Esophagus (tissue), 2 donors: ENCODE data around the gene ARID1B. TPM values are rescaled to one million over a fixed set of nuclear protein-coding genes. Genes with fewer than 3 reads are reported as not detected.
A peak's percentile ranks its signal among the peaks of the same experiment; 100 is the strongest.

Experiments
- H3K27ac ChIP-seq, 2 donors: one replicate each; pipeline ENCODE4 v1.5.1; 2013; ENCODE audit warnings: low read depth in 2 of 2, mild to moderate bottlenecking in 2 of 2, inconsistent platforms in 1 of 2, low read length in 1 of 2, moderate library complexity in 1 of 2
- H3K27me3 ChIP-seq, 2 donors: one replicate each; pipeline ENCODE4 v1.6.1; 2013; ENCODE audit warnings: low read length in 2 of 2, control low read depth in 1 of 2, mild to moderate bottlenecking in 1 of 2; ENCODE audit not compliant: insufficient read depth in 2 of 2, control insufficient read depth in 1 of 2
- H3K36me3 ChIP-seq, 2 donors: one replicate each; pipeline ENCODE4 v1.6.1; 2013; ENCODE audit warnings: low read length in 1 of 2; ENCODE audit not compliant: control insufficient read depth in 2 of 2, insufficient read depth in 2 of 2
- H3K4me1 ChIP-seq, 2 donors: one replicate each; pipeline ENCODE4 v1.6.1; 2013; ENCODE audit warnings: low read length in 1 of 2; ENCODE audit not compliant: control insufficient read depth in 2 of 2, insufficient read depth in 2 of 2
- H3K4me3 ChIP-seq, 2 donors: one replicate each; pipeline ENCODE4 v1.5.1; 2013; ENCODE audit warnings: low read length in 2 of 2, mild to moderate bottlenecking in 2 of 2, low read depth in 1 of 2, moderate library complexity in 1 of 2
- H3K9me3 ChIP-seq, 2 donors: one replicate each; pipeline ENCODE4 v1.6.1; 2013; ENCODE audit warnings: mild to moderate bottlenecking in 2 of 2, low read depth in 1 of 2, low read length in 1 of 2, moderate library complexity in 1 of 2; ENCODE audit not compliant: control insufficient read depth in 2 of 2, insufficient read depth in 1 of 2
- WGBS, 2 donors: extraction: QIAGEN DNeasy Blood & Tissue Kit; methylation state at CpG; one replicate each; pipeline ENCODE4 v1.1.7; 2013; 5-methylcytosine and 5-hydroxymethylcytosine counted together
- polyA plus RNA-seq, 2 donors: library from polyadenylated mRNA; stranded (reverse); fragments of 200-250 nt; gene quantifications; one replicate each; pipeline ENCODE4 v1.2.3, GENCODE V29; 2013
- donor health status: healthy with polysubstance abuse.
- donor health status: Bipolar disorder and iron deficiency.

Gene ARID1B
- polyA plus RNA-seq, 2 donors = 15.9 to 16.1 TPM

GRCh38 chr6:156853733-156854132, 76.6 kb downstream of the ARID1B start:
- no peaks in the 10 kb centered on the region for H3K9me3 ChIP-seq
- no peaks in the 10 kb centered on the region for H3K4me1 ChIP-seq
- H3K36me3 ChIP-seq = no peaks in the 10 kb centered on the region
- no peaks in the 10 kb centered on the region for H3K27me3 ChIP-seq
- no peak overlapping the region for H3K4me3 ChIP-seq
- no peak overlapping the region for H3K27ac ChIP-seq
- WGBS, 2 donors = 90 to 92% methylated on average over 5 of the region's 5 CpGs

GRCh38 chr6:156854466-156855161, 77.4 kb downstream of the ARID1B start:
- no peak overlapping the region for H3K27ac ChIP-seq
- no peaks in the 10 kb centered on the region for H3K27me3 ChIP-seq
- no peaks in the 10 kb centered on the region for H3K9me3 ChIP-seq
- no peak overlapping the region for H3K4me3 ChIP-seq
- WGBS, 2 donors = 93 to 95% methylated on average over 10 of the region's 10 CpGs
- H3K4me1 ChIP-seq = peaks cover 0 to 4% of the 10 kb centered on the region in 2 donors
- H3K36me3 ChIP-seq = no peaks in the 10 kb centered on the region

- H3K9me3 ChIP-seq = no peaks in the 10 kb centered on the region
- H3K36me3 ChIP-seq = no peaks in the 10 kb centered on the region
- WGBS, 2 donors = 82 to 83% methylated on average over 2 of the region's 2 CpGs
- no peak overlapping the region for H3K27ac ChIP-seq
- no peaks in the 10 kb centered on the region for H3K27me3 ChIP-seq
- H3K4me3 ChIP-seq = no peak overlapping the region
- peaks cover 0 to 4% of the 10 kb centered on the region in 2 donors for H3K4me1 ChIP-seq
These were observed 80.4 kb downstream of the ARID1B start for GRCh38 chr6:156857573-156857972.

GRCh38 chr6:156859686-156860085, 82.5 kb downstream of the ARID1B start:
- H3K4me1 ChIP-seq = peaks cover 2 to 4% of the 10 kb centered on the region in 2 donors

GRCh38 chr6:156862711-156863110, 85.5 kb downstream of the ARID1B start:
- 87 to 88% methylated on average over 7 of the region's 7 CpGs for whole genome bisulfite sequencing, 2 donors

More at GRCh38 chr6:156859686-156860085, 82.5 kb downstream of the ARID1B start:
- Histone ChIP-seq H3K27me3 (no peaks in the 10 kb centered on the region), H3K36me3 (no peaks in the 10 kb centered on the region), H3K9me3 (no peaks in the 10 kb centered on the region), H3K27ac (no peak overlapping the region), H3K4me3 (no peak overlapping the region)
- WGBS, 2 donors = 91 to 96% methylated on average over 1 of the region's 1 CpG

GRCh38 chr6:156863504-156863903, 86.3 kb downstream of the ARID1B start:
- Histone ChIP-seq H3K4me1 (peaks cover 2 to 12% of the 10 kb centered on the region in 2 donors), H3K36me3 (no peaks in the 10 kb centered on the region), H3K27me3 (no peaks in the 10 kb centered on the region), H3K9me3 (no peaks in the 10 kb centered on the region), H3K4me3 (no peak overlapping the region), H3K27ac (no peak overlapping the region)

More at GRCh38 chr6:156862711-156863110, 85.5 kb downstream of the ARID1B start:
- Histone ChIP-seq H3K4me1 (peaks cover 2 to 12% of the 10 kb centered on the region in 2 donors), H3K4me3 (no peak overlapping the region), H3K9me3 (no peaks in the 10 kb centered on the region), H3K36me3 (no peaks in the 10 kb centered on the region), H3K27me3 (no peaks in the 10 kb centered on the region), H3K27ac (no peak overlapping the region)

GRCh38 chr6:156864557-156864956, 87.4 kb downstream of the ARID1B start:
- H3K4me1 ChIP-seq = peaks cover 2 to 8% of the 10 kb centered on the region in 2 donors
- no peak overlapping the region for H3K27ac ChIP-seq
- no peak overlapping the region for H3K4me3 ChIP-seq
- no peaks in the 10 kb centered on the region for H3K9me3 ChIP-seq
- 89% methylated on average over 6 of the region's 6 CpGs for WGBS, 2 donors
- H3K27me3 ChIP-seq = no peaks in the 10 kb centered on the region
- H3K36me3 ChIP-seq = no peaks in the 10 kb centered on the region

GRCh38 chr6:156865019-156865629, 87.9 kb downstream of the ARID1B start:
- no peaks in the 10 kb centered on the region for H3K9me3 ChIP-seq

GRCh38 chr6:156866220-156867015, 89.2 kb downstream of the ARID1B start:
- H3K9me3 ChIP-seq = no peaks in the 10 kb centered on the region
- H3K27ac ChIP-seq = peak overlapping the region in 1 of 2 donors; percentile 6
- H3K27me3 ChIP-seq = no peaks in the 10 kb centered on the region
- H3K36me3 ChIP-seq = no peaks in the 10 kb centered on the region
- H3K4me3 ChIP-seq = no peak overlapping the region
- peaks cover 8 to 11% of the 10 kb centered on the region in 2 donors for H3K4me1 ChIP-seq
- 55 to 59% methylated on average over 10 of the region's 10 CpGs for WGBS, 2 donors

More at GRCh38 chr6:156865019-156865629, 87.9 kb downstream of the ARID1B start:
- Histone ChIP-seq H3K36me3 (no peaks in the 10 kb centered on the region), H3K4me1 (peaks cover 4 to 10% of the 10 kb centered on the region in 2 donors), H3K27ac (no peak overlapping the region), H3K27me3 (no peaks in the 10 kb centered on the region), H3K4me3 (no peak overlapping the region)
- 80 to 97% methylated on average over 1 of the region's 1 CpG for WGBS, 2 donors
